ENCODE data around the gene HERC2. TPM values are rescaled to one million over a fixed set of nuclear protein-coding genes. Genes with fewer than 3 reads are reported as not detected.
"Not testable (repeated sequence)": the region's sequence is repeated elsewhere in the genome, so short reads cannot be mapped to it uniquely, and the experiment has no call there.

Gene HERC2
- polyA plus RNA-seq, 1 of the 3 experiments (the other 2 are of a cell fraction) = 22.3 TPM

- H3K36me3 ChIP-seq (replicated peaks in 1 of 2; ENCODE audit: control insufficient read depth in 1 of 2, insufficient read depth in 2 of 2, low read length in 1 of 2) = peaks cover 12 to 14% of the 10 kb centered on the region in 2 experiments
- H3K27me3 ChIP-seq (ENCODE audit: insufficient read depth); H3K4me1 ChIP-seq (ENCODE audit: control insufficient read depth in 1 of 2, insufficient read depth in 2 of 2, low read depth in 1 of 2, low read length in 1 of 2); H3K4me2 ChIP-seq; POLR2A ChIA-PET; H3F3A ChIP-seq (replicated peaks; ENCODE audit: insufficient read depth); H2AFZ ChIP-seq (ENCODE audit: low read depth); H3K4me3 ChIP-seq (ENCODE audit: low read depth in 2 of 2, low read length in 1 of 2); H3K79me2 ChIP-seq (ENCODE audit: insufficient read depth); CTCF ChIA-PET; H3K9me2 ChIP-seq; H3K9me3 ChIP-seq; H4K20me1 ChIP-seq (ENCODE audit: insufficient read depth); H3K9ac ChIP-seq; DNase-seq; H3K27ac ChIP-seq (ENCODE audit: low read depth in 2 of 2, low read length in 1 of 2): not testable (repeated sequence)
- whole genome bisulfite sequencing (ENCODE audit: low lambda C conversion rate) = 95% methylated on average over 14 of the region's 18 CpGs
Measured at GRCh38 chr15:28203055-28203828, 118.7 kb downstream of the HERC2 start.

DNA sequence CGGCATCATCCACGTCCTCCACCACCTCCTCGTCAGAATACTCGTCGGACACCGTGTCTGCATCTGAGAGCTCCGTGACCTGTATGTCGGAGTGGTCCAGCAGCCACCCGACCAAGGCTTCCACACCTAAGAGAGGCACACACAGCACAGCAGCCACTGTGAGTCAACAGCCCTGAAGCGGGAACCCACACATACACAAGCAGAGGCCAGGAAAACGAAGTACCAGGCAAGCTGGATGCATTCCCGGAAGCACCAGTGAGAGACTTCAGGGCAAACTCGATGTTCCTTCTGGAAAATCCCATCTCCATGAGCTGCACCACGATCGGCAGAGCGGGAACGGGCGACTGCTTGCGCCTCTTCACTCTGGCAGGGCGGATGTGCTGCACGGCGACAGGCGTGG lies 119.9 kb downstream of the HERC2 start:
- H2AFZ ChIP-seq (ENCODE audit: low read depth); H3K27me3 ChIP-seq (ENCODE audit: insufficient read depth); H4K20me1 ChIP-seq (ENCODE audit: insufficient read depth); H3K4me2 ChIP-seq; H3K27ac ChIP-seq (ENCODE audit: low read depth in 2 of 2, low read length in 1 of 2); H3K4me3 ChIP-seq (ENCODE audit: low read depth in 2 of 2, low read length in 1 of 2); CTCF ChIA-PET; H3F3A ChIP-seq (replicated peaks; ENCODE audit: insufficient read depth); H3K9me2 ChIP-seq; H3K9me3 ChIP-seq; POLR2A ChIA-PET; H3K4me1 ChIP-seq (ENCODE audit: control insufficient read depth in 1 of 2, insufficient read depth in 2 of 2, low read depth in 1 of 2, low read length in 1 of 2); H3K79me2 ChIP-seq (ENCODE audit: insufficient read depth); H3K9ac ChIP-seq; DNase-seq: not testable (repeated sequence)
- H3K36me3 ChIP-seq (replicated peaks in 1 of 2; ENCODE audit: control insufficient read depth in 1 of 2, insufficient read depth in 2 of 2, low read length in 1 of 2) = peaks cover 16 to 18% of the 10 kb centered on the region in 2 experiments
- WGBS (ENCODE audit: low lambda C conversion rate) = 96% methylated on average over 6 of the region's 23 CpGs

DNA sequence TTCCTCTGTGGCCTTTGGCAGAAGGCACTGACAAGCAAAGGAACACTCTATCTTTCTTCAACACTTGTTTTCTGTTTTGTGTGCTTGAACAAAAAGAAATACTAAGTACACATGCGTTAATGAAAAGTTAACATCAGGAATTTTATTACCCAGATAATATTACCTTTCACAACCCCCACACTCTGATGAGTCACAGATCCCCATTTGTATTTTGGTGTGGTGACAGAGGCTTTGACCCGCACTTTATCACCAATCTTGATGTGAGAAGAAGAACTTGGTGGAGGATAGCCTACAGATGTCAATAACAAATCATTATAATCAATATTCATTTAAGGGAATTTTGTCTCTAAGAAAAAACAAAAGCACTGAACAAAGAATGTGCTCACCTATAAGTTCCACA lies 123.8 kb downstream of the HERC2 start:
- H2AFZ ChIP-seq (ENCODE audit: low read depth); H3K4me3 ChIP-seq (ENCODE audit: low read depth in 2 of 2, low read length in 1 of 2); H4K20me1 ChIP-seq (ENCODE audit: insufficient read depth); H3K9me2 ChIP-seq; H3K27ac ChIP-seq (ENCODE audit: low read depth in 2 of 2, low read length in 1 of 2); H3K9ac ChIP-seq; DNase-seq; H3K27me3 ChIP-seq (ENCODE audit: insufficient read depth); H3K4me1 ChIP-seq (ENCODE audit: control insufficient read depth in 1 of 2, insufficient read depth in 2 of 2, low read depth in 1 of 2, low read length in 1 of 2); H3K9me3 ChIP-seq; H3K79me2 ChIP-seq (ENCODE audit: insufficient read depth); H3F3A ChIP-seq (replicated peaks; ENCODE audit: insufficient read depth); CTCF ChIA-PET; POLR2A ChIA-PET; H3K4me2 ChIP-seq: not testable (repeated sequence)
- WGBS (ENCODE audit: low lambda C conversion rate) = 95% methylated on average over 2 of the region's 2 CpGs
- H3K36me3 ChIP-seq (replicated peaks in 1 of 2; ENCODE audit: control insufficient read depth in 1 of 2, insufficient read depth in 2 of 2, low read length in 1 of 2) = peaks cover 19 to 32% of the 10 kb centered on the region in 2 experiments

DNA sequence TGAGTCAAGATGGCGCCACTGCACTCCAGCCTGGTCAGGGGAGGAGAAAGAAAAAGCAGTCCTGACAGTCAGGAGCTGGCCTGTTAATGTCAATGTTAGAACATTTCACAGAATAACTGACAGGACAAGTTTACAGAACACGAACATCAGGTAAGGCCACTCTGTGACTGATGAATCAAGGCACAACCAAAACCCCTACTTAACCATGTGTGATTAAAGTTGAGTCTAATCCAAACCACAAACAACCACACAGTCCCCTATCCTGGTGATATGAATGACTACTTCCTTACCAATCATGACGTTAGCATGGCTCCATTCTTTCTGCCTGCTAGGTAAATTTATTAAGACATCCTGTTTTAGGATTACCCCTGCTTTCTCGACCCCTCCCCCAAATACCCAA lies 124.3 kb downstream of the HERC2 start:
- H3K9me2 ChIP-seq; POLR2A ChIA-PET; H3K9ac ChIP-seq; H3K79me2 ChIP-seq (ENCODE audit: insufficient read depth); H3K27ac ChIP-seq (ENCODE audit: low read depth in 2 of 2, low read length in 1 of 2); CTCF ChIA-PET; H4K20me1 ChIP-seq (ENCODE audit: insufficient read depth); H2AFZ ChIP-seq (ENCODE audit: low read depth); H3F3A ChIP-seq (replicated peaks; ENCODE audit: insufficient read depth); H3K9me3 ChIP-seq; DNase-seq; H3K4me1 ChIP-seq (ENCODE audit: control insufficient read depth in 1 of 2, insufficient read depth in 2 of 2, low read depth in 1 of 2, low read length in 1 of 2); H3K4me3 ChIP-seq (ENCODE audit: low read depth in 2 of 2, low read length in 1 of 2); H3K4me2 ChIP-seq; H3K27me3 ChIP-seq (ENCODE audit: insufficient read depth): not testable (repeated sequence)
- 100% methylated on average over 2 of the region's 4 CpGs for WGBS (ENCODE audit: low lambda C conversion rate)
- peaks cover 23 to 33% of the 10 kb centered on the region in 2 experiments for H3K36me3 ChIP-seq (replicated peaks in 1 of 2; ENCODE audit: control insufficient read depth in 1 of 2, insufficient read depth in 2 of 2, low read length in 1 of 2)

GRCh38 chr15:28196581-28196980 lies 125.4 kb downstream of the HERC2 start:
- DNase-seq; H3K9me3 ChIP-seq; H3K27me3 ChIP-seq (ENCODE audit: insufficient read depth); POLR2A ChIA-PET; H3K4me2 ChIP-seq; CTCF ChIA-PET; H3K9ac ChIP-seq; H2AFZ ChIP-seq (ENCODE audit: low read depth); H4K20me1 ChIP-seq (ENCODE audit: insufficient read depth); H3F3A ChIP-seq (replicated peaks; ENCODE audit: insufficient read depth); H3K27ac ChIP-seq (ENCODE audit: low read depth in 2 of 2, low read length in 1 of 2); H3K9me2 ChIP-seq; H3K4me1 ChIP-seq (ENCODE audit: control insufficient read depth in 1 of 2, insufficient read depth in 2 of 2, low read depth in 1 of 2, low read length in 1 of 2); H3K79me2 ChIP-seq (ENCODE audit: insufficient read depth); H3K4me3 ChIP-seq (ENCODE audit: low read depth in 2 of 2, low read length in 1 of 2): not testable (repeated sequence)
- H3K36me3 ChIP-seq (replicated peaks in 1 of 2; ENCODE audit: control insufficient read depth in 1 of 2, insufficient read depth in 2 of 2, low read length in 1 of 2) = peaks cover 23 to 34% of the 10 kb centered on the region in 2 experiments
- over 99% methylated on average over 5 of the region's 5 CpGs for WGBS (ENCODE audit: low lambda C conversion rate)

All from SK-N-SH (cell line).